ENCODE data around the gene DHCR7.

GRCh38 chr11:71425409-71425808 is 22.8 kb downstream of the DHCR7 start:
- TF ChIP-seq CTCF (IDR thresholded peaks at IDR 0.05) (no peak), POLR2A (IDR thresholded peaks at IDR 0.05) (no peak)

Data from uterus (tissue), 2 donors.